ENCODE results near the gene PRKRA.

- TF ChIP-seq CTCF (conservative IDR thresholded peaks at IDR 0.05; ENCODE audit: low read depth in 2 of 2) (no peak), JUNB (IDR thresholded peaks at IDR 0.05; ENCODE audit: unreplicated experiment) (no peak)
These were observed 27.1 kb upstream of the PRKRA start for GRCh38 chr2:178478130-178478438.

All from GM23338 (cell line).